ENCODE measurements around the gene COL15A1.
"Not testable (repeated sequence)": the region's sequence is repeated elsewhere in the genome, so short reads cannot be mapped to it uniquely, and the experiment has no call there.

COL15A1 gene

GRCh38 chr9:99079542-99079941 is 135.8 kb downstream of the COL15A1 start:
- DNase-seq (ENCODE audit: low spot score): no peak

- no peak for DNase-seq (ENCODE audit: low spot score)
Observed at GRCh38 chr9:99083051-99083450, 139.3 kb downstream of the COL15A1 start.

- DNase-seq (ENCODE audit: low spot score): no peak
Observed at GRCh38 chr9:99085949-99086948, 142.5 kb downstream of the COL15A1 start.

- DNase-seq (ENCODE audit: low spot score): no peak
Observed at GRCh38 chr9:99087462-99087861, 143.8 kb downstream of the COL15A1 start.

GRCh38 chr9:99090336-99091130 is 146.8 kb downstream of the COL15A1 start:
- no peak for DNase-seq (ENCODE audit: low spot score)

- peak; percentile 77 for DNase-seq (ENCODE audit: low spot score)
Observed at GRCh38 chr9:99092643-99093491, 149.2 kb downstream of the COL15A1 start.

- peak; percentile 33 for DNase-seq (ENCODE audit: low spot score)
Observed at GRCh38 chr9:99093492-99093791, 149.7 kb downstream of the COL15A1 start.

GRCh38 chr9:99095565-99095964 is 151.9 kb downstream of the COL15A1 start:
- DNase-seq (ENCODE audit: low spot score): no peak

- DNase-seq (ENCODE audit: low spot score): no peak
Observed at GRCh38 chr9:99096409-99096808, 152.7 kb downstream of the COL15A1 start.

GRCh38 chr9:99099806-99100585 is 156.3 kb downstream of the COL15A1 start:
- DNase-seq (ENCODE audit: low spot score): not testable (repeated sequence)

GRCh38 chr9:99101271-99101670 is 157.6 kb downstream of the COL15A1 start:
- no peak for DNase-seq (ENCODE audit: low spot score)

- DNase-seq (ENCODE audit: low spot score): no peak
Observed at GRCh38 chr9:99101812-99102211, 158.1 kb downstream of the COL15A1 start.

- no peak for DNase-seq (ENCODE audit: low spot score)
Observed at GRCh38 chr9:99103054-99103895, 159.6 kb downstream of the COL15A1 start.

GRCh38 chr9:99103901-99104458 is 160.3 kb downstream of the COL15A1 start:
- DNase-seq (ENCODE audit: low spot score): no peak

- DNase-seq (ENCODE audit: low spot score): peak; percentile 94
Observed at GRCh38 chr9:99104459-99105151, 160.9 kb downstream of the COL15A1 start, which contains the start of gene TGFBR1. Gene TGFBR1 (plus strand): TSS chr9:99105113. CDS start chr9:99105206, 93 bp downstream.

- DNase-seq (ENCODE audit: low spot score): peak; percentile 15
Observed at GRCh38 chr9:99105152-99106043, 161.7 kb downstream of the COL15A1 start.

GRCh38 chr9:99106044-99106375 is 162.3 kb downstream of the COL15A1 start:
- DNase-seq (ENCODE audit: low spot score): no peak

GRCh38 chr9:99107421-99107820 is 163.7 kb downstream of the COL15A1 start:
- DNase-seq (ENCODE audit: low spot score): no peak
